ENCODE results near the gene EWSR1.

DNA sequence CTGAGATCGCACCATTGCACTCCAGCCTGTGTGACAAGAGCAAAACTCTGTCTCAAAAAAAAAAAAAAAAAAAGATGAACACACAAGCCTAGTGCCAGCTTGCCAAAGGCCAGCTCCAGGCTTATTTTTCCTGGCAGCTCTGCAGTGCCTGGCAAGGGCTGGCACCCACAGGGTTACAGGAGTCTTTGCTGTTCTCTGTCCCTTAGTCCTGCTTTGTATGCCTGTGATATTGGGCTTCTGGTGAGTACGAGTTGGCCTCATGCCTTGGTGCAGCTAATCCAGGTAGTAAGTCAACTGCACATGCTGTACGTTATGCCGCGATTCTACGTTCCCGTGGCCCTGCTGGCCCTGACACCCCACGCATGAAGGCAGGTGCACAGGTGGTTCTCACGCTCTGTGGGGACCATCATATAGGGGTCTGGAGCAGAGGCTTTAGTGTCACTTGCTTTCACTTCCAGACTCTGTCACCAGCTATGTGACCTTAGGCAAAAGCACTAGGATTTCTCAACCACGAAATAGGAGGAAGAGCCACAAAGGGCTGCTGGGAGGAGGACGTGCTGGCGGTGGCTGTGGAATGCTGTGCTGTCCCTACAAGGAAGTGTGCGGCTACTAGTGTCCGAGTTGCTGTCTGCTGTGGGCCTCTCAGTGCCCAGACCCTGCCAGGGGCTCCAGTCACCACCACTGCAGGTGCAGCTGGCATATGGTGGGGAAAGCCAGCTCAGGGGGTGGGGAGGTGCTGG is 68.9 kb downstream of the EWSR1 start:
- TF ChIP-seq EZH2 (IDR thresholded peaks at IDR 0.05; ENCODE audit: borderline replicate concordance, insufficient read depth, low read length, poor library complexity, severe bottlenecking) (no peak), MXI1 (conservative IDR thresholded peaks at IDR 0.05; ENCODE audit: poor library complexity, severe bottlenecking) (no peak)
- TF ChIP-seq, protein P1, sequence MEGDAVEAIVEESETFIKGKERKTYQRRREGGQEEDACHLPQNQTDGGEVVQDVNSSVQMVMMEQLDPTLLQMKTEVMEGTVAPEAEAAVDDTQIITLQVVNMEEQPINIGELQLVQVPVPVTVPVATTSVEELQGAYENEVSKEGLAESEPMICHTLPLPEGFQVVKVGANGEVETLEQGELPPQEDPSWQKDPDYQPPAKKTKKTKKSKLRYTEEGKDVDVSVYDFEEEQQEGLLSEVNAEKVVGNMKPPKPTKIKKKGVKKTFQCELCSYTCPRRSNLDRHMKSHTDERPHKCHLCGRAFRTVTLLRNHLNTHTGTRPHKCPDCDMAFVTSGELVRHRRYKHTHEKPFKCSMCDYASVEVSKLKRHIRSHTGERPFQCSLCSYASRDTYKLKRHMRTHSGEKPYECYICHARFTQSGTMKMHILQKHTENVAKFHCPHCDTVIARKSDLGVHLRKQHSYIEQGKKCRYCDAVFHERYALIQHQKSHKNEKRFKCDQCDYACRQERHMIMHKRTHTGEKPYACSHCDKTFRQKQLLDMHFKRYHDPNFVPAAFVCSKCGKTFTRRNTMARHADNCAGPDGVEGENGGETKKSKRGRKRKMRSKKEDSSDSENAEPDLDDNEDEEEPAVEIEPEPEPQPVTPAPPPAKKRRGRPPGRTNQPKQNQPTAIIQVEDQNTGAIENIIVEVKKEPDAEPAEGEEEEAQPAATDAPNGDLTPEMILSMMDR (IDR thresholded peaks at IDR 0.05; ENCODE audit: poor library complexity, severe bottlenecking) = no peak

Measured in neural cell (in vitro differentiated cells).